Measurements from ENCODE around the gene LYZL2. TPM values are rescaled to one million over a fixed set of nuclear protein-coding genes. Genes with fewer than 3 reads are reported as not detected.
"Not testable (repeated sequence)": the region's sequence is repeated elsewhere in the genome, so short reads cannot be mapped to it uniquely, and the experiment has no call there.

The LYZL2 gene
- total RNA-seq, 1 donor from 2014 or later, result not detected

DNA sequence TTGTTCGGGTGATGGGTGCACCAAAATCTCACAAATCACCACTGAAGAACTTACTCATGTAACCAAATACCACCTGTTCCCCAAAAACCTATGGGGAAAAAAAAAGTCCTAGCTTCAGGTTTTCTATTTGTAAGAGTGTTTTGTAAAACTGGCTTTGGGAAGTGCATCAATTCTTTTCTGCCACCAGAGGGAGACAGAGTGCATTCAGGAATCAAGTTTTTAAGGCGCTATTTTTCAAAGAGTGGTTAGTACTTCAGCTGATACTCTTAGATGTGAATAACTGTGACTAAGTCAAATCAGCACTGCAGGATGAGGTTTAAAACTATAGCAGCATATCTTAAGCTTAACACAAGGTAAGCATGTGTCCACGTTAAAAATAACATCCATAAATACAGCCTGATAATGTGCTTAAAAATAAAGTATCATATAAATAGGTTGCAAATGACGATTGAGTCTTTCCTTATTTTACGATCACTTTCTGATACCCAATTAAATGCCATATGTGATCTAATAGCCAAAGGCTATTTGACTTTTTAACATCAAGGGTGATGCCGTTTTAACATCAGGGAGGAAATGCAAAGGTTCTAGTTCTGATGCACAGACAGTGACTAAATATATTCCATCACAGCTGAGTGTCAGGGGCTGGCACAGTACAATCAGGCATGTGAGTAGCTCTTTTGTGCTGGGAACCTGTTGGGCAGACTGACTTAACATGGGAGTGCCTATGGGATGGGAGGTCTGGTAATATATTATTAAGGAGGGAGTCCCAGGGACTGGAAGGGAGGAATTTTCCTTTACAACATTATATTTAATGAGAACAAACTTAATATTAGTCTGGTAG is 10.6 kb upstream of the LYZL2 start:
- ATAC-seq (peak; percentile 79), DNase-seq (ENCODE audit: low spot score) (no peak)

DNA sequence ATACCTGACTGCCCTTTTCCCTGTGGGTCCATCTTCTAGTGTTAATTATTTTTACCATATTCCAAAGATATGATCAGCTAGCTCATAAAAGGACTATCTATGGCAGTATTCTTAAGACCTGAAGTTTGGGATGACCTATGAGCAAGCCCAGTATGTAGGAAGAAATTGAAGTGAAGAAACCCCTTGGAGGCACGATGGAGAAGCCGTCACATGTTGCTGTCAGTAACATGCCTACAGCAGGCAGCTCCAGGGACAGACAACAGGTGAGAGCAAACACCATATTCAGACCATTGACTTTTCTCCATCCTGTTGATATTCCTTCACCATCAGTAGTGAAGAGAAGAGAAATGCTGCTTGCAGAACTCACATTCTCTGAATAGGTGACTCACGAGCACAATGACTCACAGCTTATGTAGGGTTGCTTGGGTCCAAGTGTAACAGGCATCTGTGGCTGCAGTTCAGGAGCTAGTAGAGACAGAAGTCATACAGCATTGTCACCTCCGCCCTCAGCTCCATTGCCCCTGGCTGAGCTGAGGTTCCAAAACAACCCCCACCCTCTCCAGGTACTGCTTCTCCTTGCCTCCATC is 8.4 kb upstream of the LYZL2 start:
- ATAC-seq, result no peak

GRCh38 chr10:30631188-30631587 is 1.6 kb upstream of the LYZL2 start:
- no peak for ATAC-seq
- no peak for DNase-seq (ENCODE audit: low spot score)

More for the DNA sequence above, 8.4 kb upstream of the LYZL2 start:
- no peak for DNase-seq (ENCODE audit: low spot score)

- ATAC-seq, result no peak
Measured at GRCh38 chr10:30630571-30630970, 1.0 kb upstream of the LYZL2 start.

GRCh38 chr10:30628576-30628975 is 977 bp downstream of the LYZL2 start:
- DNase-seq (ENCODE audit: low spot score); ATAC-seq: not testable (repeated sequence)

More at GRCh38 chr10:30630571-30630970, 1.0 kb upstream of the LYZL2 start:
- no peak for DNase-seq (ENCODE audit: low spot score)

- not testable (repeated sequence) for ATAC-seq; DNase-seq (ENCODE audit: low spot score)
Measured at GRCh38 chr10:30626837-30627236, 2.7 kb downstream of the LYZL2 start.

DNA sequence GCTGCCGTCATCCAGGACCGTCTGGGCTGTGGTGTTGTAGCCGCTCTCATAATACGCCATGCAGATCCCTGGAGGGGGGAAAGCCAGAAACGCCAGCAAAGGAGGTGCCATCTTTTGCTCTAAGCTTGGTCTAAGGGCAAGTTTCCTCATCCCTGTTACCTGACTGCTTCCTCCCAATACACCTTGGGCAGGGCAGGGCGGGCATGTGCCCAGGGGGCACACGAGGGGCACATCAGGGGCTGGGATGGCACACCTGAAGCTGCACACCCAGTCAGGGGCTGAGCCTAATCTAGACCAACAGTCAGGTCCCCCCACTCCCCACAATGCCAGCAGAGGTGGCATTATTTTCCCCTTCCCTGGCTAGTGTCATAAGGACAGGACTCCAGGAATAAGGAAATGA is 3.4 kb downstream of the LYZL2 start:
- ATAC-seq; DNase-seq (ENCODE audit: low spot score): not testable (repeated sequence)

GRCh38 chr10:30625080-30625479 is 4.5 kb downstream of the LYZL2 start:
- no peak for ATAC-seq
- no peak for DNase-seq (ENCODE audit: low spot score)

DNA sequence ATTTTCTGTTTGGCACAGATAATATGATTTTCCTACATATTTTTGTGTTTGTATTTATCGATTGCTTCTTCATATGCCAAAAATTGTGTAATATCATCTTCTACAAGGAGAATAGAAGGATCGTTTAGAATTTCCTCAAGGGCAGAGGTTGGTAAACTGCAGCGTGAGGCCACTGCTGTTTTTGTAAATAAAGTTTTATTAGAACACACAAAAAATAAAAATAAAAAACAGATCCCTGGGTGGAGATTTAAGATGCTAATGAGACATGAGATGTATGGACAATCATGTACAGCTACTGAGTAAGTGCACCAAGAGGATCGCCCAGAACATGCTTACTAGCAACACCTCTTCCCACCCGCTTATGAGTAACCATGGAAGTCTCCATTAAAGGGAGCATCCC is 9.6 kb downstream of the LYZL2 start:
- DNase-seq (ENCODE audit: low spot score), result no peak
- ATAC-seq, result no peak

- peak; percentile 91 for ATAC-seq
- DNase-seq (ENCODE audit: low spot score), result peak; percentile 62
Measured at GRCh38 chr10:30617070-30617469, 12.5 kb downstream of the LYZL2 start.

- DNase-seq (ENCODE audit: low spot score); ATAC-seq: not testable (repeated sequence)
Measured at GRCh38 chr10:30611041-30611440, 18.5 kb downstream of the LYZL2 start.

- DNase-seq (ENCODE audit: low spot score), result peak; percentile 24
- ATAC-seq, result no peak
Measured at GRCh38 chr10:30607814-30608213, 21.7 kb downstream of the LYZL2 start.

DNA sequence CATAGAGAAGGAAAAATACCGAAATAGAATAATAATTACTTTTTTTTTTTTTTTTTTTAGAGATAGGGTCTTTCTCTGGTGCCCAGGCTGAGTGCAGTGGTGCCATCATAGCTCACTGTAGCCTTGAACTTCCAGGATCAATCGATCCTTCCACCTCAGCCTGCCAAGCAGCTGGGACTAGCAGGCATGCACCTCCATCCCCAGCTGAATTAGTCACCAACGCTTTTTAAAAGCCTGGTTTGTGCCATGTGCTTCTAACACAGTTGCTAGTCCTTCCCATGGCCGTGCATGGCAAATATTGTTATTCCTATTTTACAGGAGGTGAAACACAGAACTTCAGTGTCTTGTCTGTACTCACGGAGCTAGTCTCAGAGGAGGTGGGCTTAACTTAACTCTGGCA is 23.2 kb downstream of the LYZL2 start:
- ATAC-seq, result peak; percentile 60
- DNase-seq (ENCODE audit: low spot score), result peak; percentile 84

- DNase-seq (ENCODE audit: low spot score), result peak; percentile 95
- ATAC-seq, result peak; percentile 86
Measured at GRCh38 chr10:30605341-30606121, 24.0 kb downstream of the LYZL2 start.

GRCh38 chr10:30603589-30603988 is 26.0 kb downstream of the LYZL2 start:
- ATAC-seq (no peak), DNase-seq (ENCODE audit: low spot score) (peak; percentile 41)

DNA sequence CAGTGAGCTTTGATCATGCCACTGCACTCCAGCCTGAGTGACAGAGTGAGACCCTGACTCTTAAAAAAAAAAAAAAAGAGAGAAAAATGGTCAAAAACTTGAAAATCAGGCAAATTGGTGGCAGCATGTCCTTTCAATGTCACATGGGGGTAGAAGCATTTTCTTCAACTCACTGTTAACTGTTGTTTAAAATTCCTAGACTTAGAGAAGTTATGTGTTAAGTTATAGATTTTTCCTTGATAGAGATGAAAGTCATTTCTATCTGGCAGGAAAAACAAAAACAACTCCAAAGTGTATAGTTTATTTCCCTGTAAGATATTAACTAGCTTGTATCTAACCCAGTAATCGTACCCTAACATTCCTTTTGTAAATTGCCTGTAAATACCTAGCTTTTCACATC is 26.8 kb downstream of the LYZL2 start:
- DNase-seq (ENCODE audit: low spot score), result no peak
- ATAC-seq, result no peak

GRCh38 chr10:30600005-30600404 is 29.5 kb downstream of the LYZL2 start:
- ATAC-seq (no peak), DNase-seq (ENCODE audit: low spot score) (no peak)

- ATAC-seq, result no peak
Measured at GRCh38 chr10:30598105-30598776, 31.3 kb downstream of the LYZL2 start.

DNA sequence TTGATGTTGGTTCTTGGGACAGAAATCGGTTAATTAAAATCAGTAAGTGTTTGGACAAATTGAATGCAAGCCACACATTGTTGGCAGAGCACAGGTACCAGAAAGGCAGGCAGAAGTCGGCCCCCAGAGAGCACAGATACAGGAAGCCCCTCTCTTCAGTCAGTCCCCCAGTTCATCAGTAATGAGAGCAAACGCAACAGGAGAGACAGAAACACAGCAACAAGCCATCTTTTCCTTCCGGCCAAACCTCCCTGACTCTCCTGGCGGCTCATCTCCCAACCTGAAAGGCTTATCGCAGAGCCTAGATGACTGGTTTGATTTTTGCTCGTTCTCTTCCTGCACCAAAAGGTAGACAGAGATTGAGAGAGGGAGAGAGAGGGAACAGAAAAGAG is 32.1 kb downstream of the LYZL2 start:
- not testable (repeated sequence) for DNase-seq (ENCODE audit: low spot score); ATAC-seq

More at GRCh38 chr10:30598105-30598776, 31.3 kb downstream of the LYZL2 start:
- DNase-seq (ENCODE audit: low spot score), result no peak

GRCh38 chr10:30596493-30597432 is 32.8 kb downstream of the LYZL2 start:
- ATAC-seq, result peak; percentile 82
- DNase-seq (ENCODE audit: low spot score), result not testable (repeated sequence)
